GM21390 (cell line): ENCODE data around the gene LHCGR.
"Not testable (repeated sequence)": the region's sequence is repeated elsewhere in the genome, so short reads cannot be mapped to it uniquely, and the experiment has no call there.

Experiments used
- ATAC-seq: cut with Tn5 transposase; IDR thresholded peaks from one replicate; pipeline ENCODE4 v1.9.1; 2021; ENCODE audit not compliant: unreplicated experiment

The LHCGR gene

GRCh38 chr2:48749291-48750127 is 6.0 kb downstream of the LHCGR start:
- peak; percentile 56 for ATAC-seq

- ATAC-seq = no peak
Measured at GRCh38 chr2:48747319-48747718, 8.2 kb downstream of the LHCGR start.

- not testable (repeated sequence) for ATAC-seq
Measured at GRCh38 chr2:48739236-48739635, 16.3 kb downstream of the LHCGR start.

GRCh38 chr2:48738806-48739205 is 16.7 kb downstream of the LHCGR start:
- ATAC-seq = no peak

- ATAC-seq = no peak
Measured at GRCh38 chr2:48736251-48736650, 19.3 kb downstream of the LHCGR start.

GRCh38 chr2:48734576-48735303 is 20.8 kb downstream of the LHCGR start:
- ATAC-seq = no peak

- ATAC-seq = no peak
Measured at GRCh38 chr2:48733067-48733503, 22.4 kb downstream of the LHCGR start.

- ATAC-seq = no peak
Measured at GRCh38 chr2:48728840-48729239, 26.7 kb downstream of the LHCGR start.

GRCh38 chr2:48728295-48728694 is 27.2 kb downstream of the LHCGR start:
- no peak for ATAC-seq

- no peak for ATAC-seq
Measured at GRCh38 chr2:48727560-48727959, 28.0 kb downstream of the LHCGR start.

GRCh38 chr2:48725696-48726494 is 29.6 kb downstream of the LHCGR start:
- ATAC-seq = no peak

GRCh38 chr2:48724278-48724677 is 31.2 kb downstream of the LHCGR start:
- no peak for ATAC-seq

- ATAC-seq = no peak
Measured at GRCh38 chr2:48723129-48723528, 32.4 kb downstream of the LHCGR start.

- ATAC-seq = no peak
Measured at GRCh38 chr2:48722391-48722790, 33.1 kb downstream of the LHCGR start.

- ATAC-seq = no peak
Measured at GRCh38 chr2:48721158-48721557, 34.4 kb downstream of the LHCGR start.

GRCh38 chr2:48719480-48720177 is 35.9 kb downstream of the LHCGR start:
- ATAC-seq = no peak

- no peak for ATAC-seq
Measured at GRCh38 chr2:48717846-48718245, 37.7 kb downstream of the LHCGR start.

GRCh38 chr2:48715956-48716355 is 39.6 kb downstream of the LHCGR start:
- ATAC-seq = no peak

- no peak for ATAC-seq
Measured at GRCh38 chr2:48715042-48715899, 40.3 kb downstream of the LHCGR start.

GRCh38 chr2:48714245-48714644 is 41.3 kb downstream of the LHCGR start:
- no peak for ATAC-seq
